GM12801 (cell line): ENCODE measurements around the gene MSX1.

Experiments used
- TF ChIP-seq, protein P1 (sequence below): IDR thresholded peaks from one replicate; pipeline ENCODE4 v1.5.1; 2011; ENCODE audit warnings: control low read depth; ENCODE audit not compliant: insufficient read length; ENCODE audit errors: extremely low read depth

The MSX1 gene

GRCh38 chr4:4875147-4875546, 15.7 kb downstream of the MSX1 start:
- TF ChIP-seq, protein P1, sequence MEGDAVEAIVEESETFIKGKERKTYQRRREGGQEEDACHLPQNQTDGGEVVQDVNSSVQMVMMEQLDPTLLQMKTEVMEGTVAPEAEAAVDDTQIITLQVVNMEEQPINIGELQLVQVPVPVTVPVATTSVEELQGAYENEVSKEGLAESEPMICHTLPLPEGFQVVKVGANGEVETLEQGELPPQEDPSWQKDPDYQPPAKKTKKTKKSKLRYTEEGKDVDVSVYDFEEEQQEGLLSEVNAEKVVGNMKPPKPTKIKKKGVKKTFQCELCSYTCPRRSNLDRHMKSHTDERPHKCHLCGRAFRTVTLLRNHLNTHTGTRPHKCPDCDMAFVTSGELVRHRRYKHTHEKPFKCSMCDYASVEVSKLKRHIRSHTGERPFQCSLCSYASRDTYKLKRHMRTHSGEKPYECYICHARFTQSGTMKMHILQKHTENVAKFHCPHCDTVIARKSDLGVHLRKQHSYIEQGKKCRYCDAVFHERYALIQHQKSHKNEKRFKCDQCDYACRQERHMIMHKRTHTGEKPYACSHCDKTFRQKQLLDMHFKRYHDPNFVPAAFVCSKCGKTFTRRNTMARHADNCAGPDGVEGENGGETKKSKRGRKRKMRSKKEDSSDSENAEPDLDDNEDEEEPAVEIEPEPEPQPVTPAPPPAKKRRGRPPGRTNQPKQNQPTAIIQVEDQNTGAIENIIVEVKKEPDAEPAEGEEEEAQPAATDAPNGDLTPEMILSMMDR: no peak

DNA sequence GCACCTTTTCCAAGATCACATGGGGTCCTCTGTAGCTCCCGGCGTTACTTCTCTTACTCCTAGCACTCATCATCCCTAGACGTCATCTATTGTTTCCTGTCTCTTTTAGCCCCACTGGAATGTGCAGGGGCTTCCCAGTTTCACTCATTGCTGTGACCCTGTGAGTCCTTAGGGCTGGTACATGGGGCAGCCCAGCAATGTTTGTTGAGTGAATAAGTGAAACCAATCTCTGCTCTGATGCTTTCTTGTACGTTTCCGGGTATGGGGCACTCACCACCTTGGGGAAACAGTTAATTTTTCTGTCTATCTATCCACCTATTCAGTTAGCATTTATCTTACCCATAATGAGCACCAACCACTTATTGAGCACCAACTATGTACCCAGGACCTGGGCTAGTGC, 16.1 kb downstream of the MSX1 start:
- TF ChIP-seq, protein P1: no peak

DNA sequence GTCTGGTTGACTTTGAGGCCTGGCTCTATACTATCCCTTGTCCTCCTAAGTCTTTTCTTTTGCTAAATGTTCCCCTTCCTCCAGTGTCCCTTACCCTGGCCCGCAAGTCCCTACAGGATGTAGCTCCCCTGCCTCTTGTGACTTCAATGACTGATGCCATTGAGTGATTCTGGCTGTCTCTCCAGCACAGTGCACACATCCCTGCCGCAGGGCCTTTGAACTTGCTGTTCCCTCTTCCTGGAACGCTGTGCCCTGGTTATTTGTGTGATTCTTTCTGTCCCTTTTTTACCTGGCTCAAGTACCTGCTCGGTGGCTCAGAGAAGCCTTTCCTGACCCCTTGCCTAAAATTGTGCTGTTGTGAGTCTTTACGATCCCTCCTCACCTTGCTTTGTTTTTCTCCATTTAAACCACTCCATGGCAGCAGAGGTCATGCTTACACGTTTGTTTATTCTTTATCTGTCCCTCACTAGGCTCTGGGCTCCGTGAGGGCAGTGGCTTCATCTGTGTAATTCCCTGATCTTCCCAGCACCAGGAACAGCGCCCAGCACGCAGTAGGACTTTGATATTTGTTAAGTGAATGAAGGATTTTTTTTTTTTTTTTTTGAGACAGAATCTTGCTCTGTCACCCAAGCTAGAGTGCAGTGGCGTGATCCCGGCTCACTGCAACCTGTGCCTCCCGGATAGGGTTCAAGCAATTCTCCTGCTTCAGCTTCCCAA, 17.6 kb downstream of the MSX1 start:
- TF ChIP-seq, protein P1: no peak

DNA sequence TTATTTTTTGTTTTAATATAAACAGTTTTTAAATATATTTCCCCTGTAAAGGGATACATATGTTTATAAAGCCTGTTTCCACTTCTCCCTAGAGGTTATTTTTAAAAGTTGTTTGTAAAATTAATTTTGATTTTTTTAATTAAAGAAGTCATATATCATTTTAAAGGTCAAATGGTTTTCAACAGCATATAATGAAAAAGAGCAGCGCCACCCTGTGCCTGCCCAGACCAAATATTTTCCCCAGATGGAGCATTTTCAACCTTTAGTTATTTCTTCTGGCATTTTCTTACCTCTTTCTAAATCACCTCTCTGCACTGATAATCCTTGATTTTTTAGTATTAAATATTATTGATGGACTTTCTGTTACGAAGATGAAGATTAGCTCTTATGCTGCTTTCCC, 21.0 kb downstream of the MSX1 start:
- TF ChIP-seq, protein P1: no peak

DNA sequence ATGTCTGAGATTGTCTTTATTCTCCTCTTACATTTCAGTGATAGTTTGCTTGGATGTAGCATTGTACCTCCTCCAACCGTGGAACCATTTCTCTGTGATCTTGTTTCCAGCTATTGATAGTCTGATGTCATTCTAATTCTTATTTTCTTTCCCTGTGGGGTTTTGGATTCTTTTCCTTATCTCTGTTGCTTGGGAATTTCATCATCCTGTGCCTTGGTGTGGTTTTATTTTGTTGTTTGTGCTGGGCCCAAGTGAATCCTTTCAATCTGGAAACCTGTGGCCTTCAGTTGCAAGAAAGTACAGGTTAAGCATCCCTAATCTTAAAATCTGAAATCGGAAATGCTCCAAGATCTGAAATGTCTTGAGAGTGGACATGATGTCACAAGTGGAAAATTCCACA, 22.0 kb downstream of the MSX1 start:
- TF ChIP-seq, protein P1: no peak

- TF ChIP-seq, protein P1: no peak
Observed at GRCh38 chr4:4884611-4885010, 25.1 kb downstream of the MSX1 start.

GRCh38 chr4:4887426-4887825, 28.0 kb downstream of the MSX1 start:
- TF ChIP-seq, protein P1: no peak
